Mesendoderm (in vitro differentiated cells): Measurements from ENCODE around the gene SLC25A14.
"Not testable (repeated sequence)": the region's sequence is repeated elsewhere in the genome, so short reads cannot be mapped to it uniquely, and the experiment has no call there.

Experiments
- DNase-seq: peaks from one replicate; pipeline ENCODE4 v3.0.0; 2013
- H2AK5ac ChIP-seq: 2 replicates; pipeline ENCODE4 v1.6.1; 2013; ENCODE audit warnings: low read length, inconsistent platforms
- H2BK120ac ChIP-seq: 2 replicates; pipeline ENCODE4 v1.6.1; 2013; ENCODE audit warnings: low read depth, mild to moderate bottlenecking, low read length, moderate library complexity, mixed read lengths
- H2BK15ac ChIP-seq: replicated peaks from 2 replicates; pipeline ENCODE4 v1.6.1; 2013; ENCODE audit warnings: low read depth, mild to moderate bottlenecking, moderate library complexity
- H2BK5ac ChIP-seq: 2 replicates; pipeline ENCODE4 v1.6.1; 2013; ENCODE audit warnings: low read length, inconsistent platforms
- H3K18ac ChIP-seq: 2 replicates; pipeline ENCODE4 v1.6.1; 2013; ENCODE audit warnings: mild to moderate bottlenecking, low read length, mixed read lengths
- H3K23ac ChIP-seq: one replicate; pipeline ENCODE4 v1.6.1; 2013; ENCODE audit warnings: low read length
- H3K27ac ChIP-seq: 2 replicates; pipeline ENCODE4 v1.5.1; 2013; ENCODE audit warnings: low read depth, mild to moderate bottlenecking, inconsistent platforms, low read length, moderate library complexity
- H3K27me3 ChIP-seq: 2 replicates; pipeline ENCODE4 v1.6.1; 2013; ENCODE audit warnings: low read length, control low read depth, mild to moderate bottlenecking, inconsistent platforms; ENCODE audit not compliant: insufficient read depth, poor library complexity
- H3K36me3 ChIP-seq: 2 replicates; pipeline ENCODE4 v1.6.1; 2013; ENCODE audit warnings: low read length, inconsistent platforms; ENCODE audit not compliant: control insufficient read depth, insufficient read depth
- H3K4ac ChIP-seq: one replicate; pipeline ENCODE4 v1.6.1; 2013; ENCODE audit warnings: low read depth, mild to moderate bottlenecking, low read length, moderate library complexity
- H3K4me1 ChIP-seq: 2 replicates; pipeline ENCODE4 v1.6.1; 2013; ENCODE audit warnings: low read depth, low read length, inconsistent platforms; ENCODE audit not compliant: control insufficient read depth
- H3K4me2 ChIP-seq: 2 replicates; pipeline ENCODE4 v1.6.1; 2013; ENCODE audit warnings: low read length
- H3K4me3 ChIP-seq: 2 replicates; pipeline ENCODE4 v1.5.1; 2013; ENCODE audit warnings: mild to moderate bottlenecking, low read length
- H3K56ac ChIP-seq: one replicate; pipeline ENCODE4 v1.6.1; 2013; ENCODE audit warnings: low read length
- H3K79me1 ChIP-seq: 2 replicates; pipeline ENCODE4 v1.6.1; 2013; ENCODE audit warnings: low read length, inconsistent platforms
- H3K79me2 ChIP-seq: 2 replicates; pipeline ENCODE4 v1.6.1; 2013; ENCODE audit warnings: mild to moderate bottlenecking, low read length; ENCODE audit not compliant: control insufficient read depth, insufficient read depth
- H3K9ac ChIP-seq: 2 replicates; pipeline ENCODE4 v1.6.1; 2013; ENCODE audit warnings: low read length, inconsistent platforms
- H4K5ac ChIP-seq: one replicate; pipeline ENCODE4 v1.6.1; 2013; ENCODE audit warnings: low read length
- H4K8ac ChIP-seq: one replicate; pipeline ENCODE4 v1.6.1; 2013; ENCODE audit warnings: low read depth, mild to moderate bottlenecking, control low read depth, low read length, moderate library complexity
- WGBS: extraction: QIAGEN DNeasy Blood & Tissue Kit; methylation state at CpG from one replicate; pipeline ENCODE4 v1.1.7; 2013; ENCODE audit warnings: low lambda C conversion rate, missing lambda C conversion rate; ENCODE audit not compliant: insufficient coverage; ENCODE audit errors: extremely low coverage; 5-methylcytosine and 5-hydroxymethylcytosine counted together

SLC25A14 gene

DNA sequence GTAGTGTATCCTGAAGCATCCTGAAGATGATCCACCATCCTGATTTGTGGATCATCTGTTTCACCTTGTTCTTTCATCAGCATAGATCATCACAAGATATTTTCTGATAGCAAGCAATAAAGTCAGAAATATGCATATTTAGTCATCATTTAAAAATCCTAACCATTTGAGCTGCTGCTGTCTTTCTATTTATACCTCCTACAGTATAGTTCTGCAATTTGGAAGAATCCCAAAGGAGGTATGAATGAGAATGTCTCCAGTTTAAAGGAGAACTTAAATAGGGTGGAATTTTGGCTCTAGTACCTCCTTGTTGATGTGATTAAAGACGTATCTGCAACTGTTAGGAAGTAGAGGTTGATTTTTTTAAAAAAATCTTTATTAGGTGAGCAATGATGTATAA lies 7.6 kb downstream of the SLC25A14 start:
- no CpG with 5 or more reads among the region's 1 CpG for WGBS
- Histone ChIP-seq H3K79me2 (no peaks in the 10 kb centered on the region), H3K36me3 (no peaks in the 10 kb centered on the region), H2BK5ac (no peak overlapping the region), H3K9ac (no peak overlapping the region), H4K8ac (no peak overlapping the region), H3K27me3 (no peaks in the 10 kb centered on the region), H3K4me2 (no peak overlapping the region), H4K5ac (no peak overlapping the region), H2BK15ac (no peak overlapping the region), H3K23ac (no peak overlapping the region), H3K18ac (no peak overlapping the region), H3K4ac (no peak overlapping the region), H3K4me1 (no peaks in the 10 kb centered on the region), H2BK120ac (no peak overlapping the region), H3K56ac (no peak overlapping the region), H3K4me3 (no peak overlapping the region), H3K27ac (no peak overlapping the region), H3K79me1 (no peaks in the 10 kb centered on the region), H2AK5ac (no peak overlapping the region)
- no peak for DNase-seq

- no peak overlapping the region for H3K9ac ChIP-seq
- H4K8ac ChIP-seq: no peak overlapping the region
- no peaks in the 10 kb centered on the region for H3K36me3 ChIP-seq
- no peak overlapping the region for H3K4ac ChIP-seq
- no peak overlapping the region for H2BK15ac ChIP-seq
- H3K18ac ChIP-seq: no peak overlapping the region
- no peak overlapping the region for H2BK5ac ChIP-seq
- H3K27ac ChIP-seq: no peak overlapping the region
- H3K4me2 ChIP-seq: no peak overlapping the region
- no peaks in the 10 kb centered on the region for H3K79me1 ChIP-seq
- no peak overlapping the region for H3K56ac ChIP-seq
- H3K27me3 ChIP-seq: no peaks in the 10 kb centered on the region
- H4K5ac ChIP-seq: no peak overlapping the region
- WGBS: no CpG with 5 or more reads among the region's 3 CpGs
- H3K4me3 ChIP-seq: no peak overlapping the region
- H2BK120ac ChIP-seq: no peak overlapping the region
- no peak overlapping the region for H3K23ac ChIP-seq
- no peaks in the 10 kb centered on the region for H3K79me2 ChIP-seq
- no peaks in the 10 kb centered on the region for H3K4me1 ChIP-seq
- no peak for DNase-seq
- no peak overlapping the region for H2AK5ac ChIP-seq
These were observed 11.8 kb downstream of the SLC25A14 start for GRCh38 chrX:130351567-130351966.

- not testable (repeated sequence) for H2AK5ac ChIP-seq, H4K8ac ChIP-seq, H3K4ac ChIP-seq, H3K27ac ChIP-seq, H2BK5ac ChIP-seq, H3K56ac ChIP-seq, H3K23ac ChIP-seq, H2BK15ac ChIP-seq, H3K4me1 ChIP-seq, H3K27me3 ChIP-seq, H3K18ac ChIP-seq, H3K79me1 ChIP-seq, H2BK120ac ChIP-seq, H3K9ac ChIP-seq, H4K5ac ChIP-seq, H3K4me2 ChIP-seq, DNase-seq, H3K36me3 ChIP-seq, H3K4me3 ChIP-seq, H3K79me2 ChIP-seq
- no CpG with 5 or more reads among the region's 1 CpG for WGBS
These were observed 12.3 kb downstream of the SLC25A14 start for GRCh38 chrX:130352050-130352449.

DNA sequence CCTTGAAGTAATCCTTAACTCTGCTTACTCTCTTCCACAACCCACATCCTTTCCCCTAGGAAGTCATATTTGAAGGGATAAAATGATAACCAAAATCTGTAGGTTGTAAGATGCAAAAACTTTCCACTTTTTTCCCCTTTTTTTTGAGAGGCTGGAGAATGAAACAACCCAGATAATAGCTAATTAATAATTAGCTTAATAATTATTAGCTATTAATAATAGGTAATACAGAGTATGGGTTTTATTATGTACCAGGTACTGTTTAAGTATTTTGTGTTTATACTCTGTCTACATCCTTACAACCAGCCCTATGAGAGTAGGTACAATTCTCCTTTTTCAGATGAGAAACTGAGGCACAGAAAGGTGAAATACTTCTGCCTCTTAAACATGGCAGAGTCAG lies 36.4 kb downstream of the SLC25A14 start:
- Histone ChIP-seq H2BK15ac (no peak overlapping the region), H3K4me3 (no peak overlapping the region), H3K79me1 (no peaks in the 10 kb centered on the region), H3K23ac (no peak overlapping the region), H2AK5ac (no peak overlapping the region), H3K4me2 (no peak overlapping the region), H3K27me3 (no peaks in the 10 kb centered on the region), H3K56ac (no peak overlapping the region), H3K36me3 (no peaks in the 10 kb centered on the region), H3K4me1 (no peaks in the 10 kb centered on the region), H4K8ac (no peak overlapping the region), H3K79me2 (no peaks in the 10 kb centered on the region), H2BK5ac (no peak overlapping the region), H3K27ac (no peak overlapping the region), H3K9ac (no peak overlapping the region), H3K18ac (no peak overlapping the region), H2BK120ac (no peak overlapping the region), H3K4ac (no peak overlapping the region), H4K5ac (no peak overlapping the region)
- DNase-seq: no peak

GRCh38 chrX:130378024-130378669 lies 38.4 kb downstream of the SLC25A14 start:
- no peak overlapping the region for H2BK5ac ChIP-seq
- H3K4ac ChIP-seq: no peak overlapping the region
- no peak overlapping the region for H3K9ac ChIP-seq
- no peaks in the 10 kb centered on the region for H3K36me3 ChIP-seq
- H3K79me1 ChIP-seq: no peaks in the 10 kb centered on the region
- H4K8ac ChIP-seq: no peak overlapping the region
- H3K56ac ChIP-seq: no peak overlapping the region
- H3K4me2 ChIP-seq: no peak overlapping the region
- no peak overlapping the region for H2BK120ac ChIP-seq
- no peak overlapping the region for H3K23ac ChIP-seq
- no peak overlapping the region for H3K27ac ChIP-seq
- no peak overlapping the region for H3K18ac ChIP-seq
- no peaks in the 10 kb centered on the region for H3K79me2 ChIP-seq
- no peak overlapping the region for H3K4me3 ChIP-seq
- H3K27me3 ChIP-seq: no peaks in the 10 kb centered on the region
- H4K5ac ChIP-seq: no peak overlapping the region
- no peak overlapping the region for H2AK5ac ChIP-seq
- no CpG with 5 or more reads among the region's 5 CpGs for WGBS
- H3K4me1 ChIP-seq: no peaks in the 10 kb centered on the region
- no peak overlapping the region for H2BK15ac ChIP-seq
- no peak for DNase-seq

- Histone ChIP-seq H3K36me3 (no peaks in the 10 kb centered on the region), H3K18ac (no peak within 1 kb of the TSS), H3K4me1 (no peaks in the 10 kb centered on the region), H3K23ac (no peak within 1 kb of the TSS), H3K79me2 (no peaks in the 10 kb centered on the region), H3K27ac (no peak within 1 kb of the TSS), H3K4me2 (no peak within 1 kb of the TSS), H3K79me1 (no peaks in the 10 kb centered on the region), H3K4ac (no peak within 1 kb of the TSS), H2AK5ac (no peak within 1 kb of the TSS), H4K8ac (no peak within 1 kb of the TSS), H2BK15ac (no peak within 1 kb of the TSS), H2BK120ac (no peak within 1 kb of the TSS), H3K27me3 (no peaks in the 10 kb centered on the region), H3K4me3 (no peak within 1 kb of the TSS), H4K5ac (no peak within 1 kb of the TSS), H3K9ac (no peak within 1 kb of the TSS), H3K56ac (no peak within 1 kb of the TSS), H2BK5ac (no peak within 1 kb of the TSS)
- no peak for DNase-seq
- WGBS: no CpG with 5 or more reads among the region's 4 CpGs
These were observed 45.8 kb downstream of the SLC25A14 start, which contains the start of gene GPR119 for GRCh38 chrX:130385520-130385919. GPR119 (minus strand) TSS chrX:130385674; CDS start chrX:130385447, 227 bp downstream.
